Measurements from ENCODE around the gene ST3GAL2. TPM values are rescaled to one million over a fixed set of nuclear protein-coding genes. Genes with fewer than 3 reads are reported as not detected.

Gene ST3GAL2
- total and polyA plus RNA-seq, 2 donors (not counting 3 experiments of a cell fraction or from before 2014, with no cell fraction given) = 23.0 to 50.4 TPM

DNA sequence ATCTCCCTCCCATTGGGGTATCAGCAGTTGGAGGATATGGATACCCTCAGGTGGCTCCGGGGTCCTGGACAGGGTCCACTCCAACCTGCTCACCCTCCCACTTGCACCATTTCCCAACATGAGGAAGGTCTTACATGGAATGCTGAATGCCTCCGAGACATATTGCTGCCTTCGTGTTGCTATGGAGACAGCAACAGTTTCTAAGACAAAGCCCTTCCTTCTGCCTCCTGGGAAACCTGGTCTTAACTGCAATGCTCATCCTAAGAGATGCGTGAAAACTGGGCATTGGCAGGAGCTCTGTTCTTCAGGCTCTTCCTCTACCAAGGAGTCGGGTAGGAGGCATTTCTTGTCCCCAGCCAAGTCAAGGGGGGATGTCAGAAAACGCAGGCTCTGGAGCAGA lies 45.2 kb downstream of the ST3GAL2 start:
- ChIA-PET POLR2A (no interaction called here), CTCF (interaction anchor here (1.2 to 2.7 kb wide), 9 partner anchors 12 to 260 kb away, joined by 3 to 14 read pairs (median 5); partner anchors contain the start of genes FCSK and ST3GAL2)
- no peaks in the 10 kb centered on the region for H3K4me1 ChIP-seq (ENCODE audit: control insufficient read depth, extremely low read depth, insufficient read depth, low read length)
- TF ChIP-seq, protein P1, sequence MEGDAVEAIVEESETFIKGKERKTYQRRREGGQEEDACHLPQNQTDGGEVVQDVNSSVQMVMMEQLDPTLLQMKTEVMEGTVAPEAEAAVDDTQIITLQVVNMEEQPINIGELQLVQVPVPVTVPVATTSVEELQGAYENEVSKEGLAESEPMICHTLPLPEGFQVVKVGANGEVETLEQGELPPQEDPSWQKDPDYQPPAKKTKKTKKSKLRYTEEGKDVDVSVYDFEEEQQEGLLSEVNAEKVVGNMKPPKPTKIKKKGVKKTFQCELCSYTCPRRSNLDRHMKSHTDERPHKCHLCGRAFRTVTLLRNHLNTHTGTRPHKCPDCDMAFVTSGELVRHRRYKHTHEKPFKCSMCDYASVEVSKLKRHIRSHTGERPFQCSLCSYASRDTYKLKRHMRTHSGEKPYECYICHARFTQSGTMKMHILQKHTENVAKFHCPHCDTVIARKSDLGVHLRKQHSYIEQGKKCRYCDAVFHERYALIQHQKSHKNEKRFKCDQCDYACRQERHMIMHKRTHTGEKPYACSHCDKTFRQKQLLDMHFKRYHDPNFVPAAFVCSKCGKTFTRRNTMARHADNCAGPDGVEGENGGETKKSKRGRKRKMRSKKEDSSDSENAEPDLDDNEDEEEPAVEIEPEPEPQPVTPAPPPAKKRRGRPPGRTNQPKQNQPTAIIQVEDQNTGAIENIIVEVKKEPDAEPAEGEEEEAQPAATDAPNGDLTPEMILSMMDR (IDR thresholded peaks at IDR 0.05; ENCODE audit: extremely low read depth in 1 of 2, insufficient read depth in 1 of 2, low read depth in 1 of 2, low read length in 2 of 2) = no peak
- no peak for TF ChIP-seq JUN (IDR thresholded peaks at IDR 0.05; ENCODE audit: borderline replicate concordance, insufficient read depth, insufficient read length, low read depth)
- no peak for TF ChIP-seq GATA2 (IDR thresholded peaks at IDR 0.05; ENCODE audit: insufficient read depth, insufficient read length, low read depth, low read length)
- TF ChIP-seq POLR2A (IDR thresholded peaks at IDR 0.05; ENCODE audit: low read depth, low read length) = no peak
- TF ChIP-seq POLR2AphosphoS5 (IDR thresholded peaks at IDR 0.05; ENCODE audit: insufficient read depth, low read depth, low read length) = no peak
- TF ChIP-seq EZH2 (IDR thresholded peaks at IDR 0.05; ENCODE audit: borderline replicate concordance, low read depth, low read length, severe bottlenecking) = no peak
- no peak for TF ChIP-seq MYC (IDR thresholded peaks at IDR 0.05; ENCODE audit: low read depth, low read length)
- TF ChIP-seq, protein P2, sequence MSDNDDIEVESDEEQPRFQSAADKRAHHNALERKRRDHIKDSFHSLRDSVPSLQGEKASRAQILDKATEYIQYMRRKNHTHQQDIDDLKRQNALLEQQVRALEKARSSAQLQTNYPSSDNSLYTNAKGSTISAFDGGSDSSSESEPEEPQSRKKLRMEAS (IDR thresholded peaks at IDR 0.05; ENCODE audit: insufficient read depth, insufficient read length) = no peak
- TF ChIP-seq FOS (IDR thresholded peaks at IDR 0.05; ENCODE audit: borderline replicate concordance, insufficient read depth, low read length) = no peak
- H3K36me3 ChIP-seq (ENCODE audit: control insufficient read depth in 2 of 2, extremely low read depth in 1 of 2, insufficient read depth in 2 of 2, low read length in 2 of 2) = peaks cover 2 to 25% of the 10 kb centered on the region in 2 experiments
- no peak for FAIRE-seq
- H3K9me3 ChIP-seq (replicated peaks; ENCODE audit: control insufficient read depth, insufficient read depth, low read length) = no peaks in the 10 kb centered on the region
- H3K9ac ChIP-seq (replicated peaks; ENCODE audit: extremely low read depth, insufficient read depth, low read length) = no peak overlapping the region
- no TSS peak for BruUV-seq (replicated peaks)
- H3K27me3 ChIP-seq (ENCODE audit: control insufficient read depth in 2 of 2, insufficient read depth in 2 of 2, low read length in 2 of 2) = no peaks in the 10 kb centered on the region
- H3K9me1 ChIP-seq (replicated peaks; ENCODE audit: control insufficient read depth, extremely low read depth, insufficient read depth, low read length) = no peaks in the 10 kb centered on the region
- H3K27ac ChIP-seq (ENCODE audit: insufficient read depth, low read depth, low read length) = no peak overlapping the region
- H3K4me3 ChIP-seq (replicated peaks in 1 of 3; ENCODE audit: insufficient read depth in 1 of 3, low read depth in 1 of 3, low read length in 3 of 3) = no peak overlapping the region
- no peaks in the 10 kb centered on the region for H3K79me2 ChIP-seq (ENCODE audit: control insufficient read depth, insufficient read depth, low read length)
- no peak overlapping the region for H2AFZ ChIP-seq (ENCODE audit: low read depth, low read length)
- no peak for DNase-seq (ENCODE audit: low read depth, low spot score)
- no peaks in the 10 kb centered on the region for H4K20me1 ChIP-seq (replicated peaks; ENCODE audit: control insufficient read depth, extremely low read depth, insufficient read depth, low read length)
- dilution Hi-C loops (cut with MboI; ENCODE audit: extremely low pct_ligation_motif_present, low sequenced_read_pairs) (no loop called here), intact Hi-C loops (cut with micrococcal nuclease) (no loop called here)
- H3K4me2 ChIP-seq (ENCODE audit: insufficient read depth, low read length) = no peak overlapping the region

Data from endothelial cell of umbilical vein (primary cell).